ENCODE data around the gene LAGE3.

DNA sequence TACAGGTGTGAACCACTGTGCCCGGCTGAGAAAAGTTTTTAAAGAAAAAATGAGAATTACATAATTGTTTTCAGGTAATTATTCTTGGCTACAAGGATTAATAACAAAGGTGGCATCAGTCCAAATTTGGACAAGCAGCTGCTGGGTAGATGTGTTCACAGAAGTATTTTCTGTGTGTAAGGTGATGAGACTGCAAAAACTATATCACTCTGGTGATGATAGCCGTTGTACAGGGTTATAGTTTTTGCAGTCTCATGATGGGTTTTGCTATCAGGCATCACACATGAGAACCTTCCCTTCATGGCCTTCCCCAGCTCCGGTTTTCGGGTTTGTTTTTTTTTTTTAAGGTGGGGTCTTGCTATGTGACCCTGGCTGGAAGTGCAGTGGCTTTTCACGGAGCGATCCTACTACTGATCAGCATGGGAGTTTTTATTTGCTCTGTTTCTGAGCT lies 16.4 kb upstream of the LAGE3 start:
- TF ChIP-seq CTCF (IDR thresholded peaks at IDR 0.05; ENCODE audit: poor library complexity) (no peak), EZH2phosphoT487 (IDR thresholded peaks at IDR 0.05; ENCODE audit: low read depth, severe bottlenecking, unreplicated experiment) (no peak)

Data from hepatocyte (in vitro differentiated cells).